GOT3 (cell line): ENCODE results near the gene MAGI2.
"Not testable (repeated sequence)": the region's sequence is repeated elsewhere in the genome, so short reads cannot be mapped to it uniquely, and the experiment has no call there.

Experiments used
- DNase-seq: peaks from one replicate; lab custom pipeline; 2025; ENCODE audit warnings: mixed read lengths; lab: John Stamatoyannopoulos, UW

MAGI2 gene

GRCh38 chr7:79451580-79451979, 1.9 kb downstream of the MAGI2 start:
- DNase-seq, result no peak

- not testable (repeated sequence) for DNase-seq
These were observed 10.7 kb downstream of the MAGI2 start for GRCh38 chr7:79442766-79443165.

GRCh38 chr7:79436378-79436777, 17.1 kb downstream of the MAGI2 start:
- DNase-seq, result no peak

- no peak for DNase-seq
These were observed 18.6 kb downstream of the MAGI2 start for GRCh38 chr7:79434867-79435266.

- no peak for DNase-seq
These were observed 19.4 kb downstream of the MAGI2 start for GRCh38 chr7:79434098-79434497.

- no peak for DNase-seq
These were observed 23.1 kb downstream of the MAGI2 start for GRCh38 chr7:79430391-79430790.

- DNase-seq, result no peak
These were observed 27.8 kb downstream of the MAGI2 start for GRCh38 chr7:79425665-79426064.

GRCh38 chr7:79421751-79422150, 31.7 kb downstream of the MAGI2 start:
- DNase-seq, result no peak

- DNase-seq, result no peak
These were observed 33.0 kb downstream of the MAGI2 start for GRCh38 chr7:79420464-79420863.

GRCh38 chr7:79414910-79415309, 38.6 kb downstream of the MAGI2 start:
- no peak for DNase-seq

- DNase-seq, result no peak
These were observed 40.6 kb downstream of the MAGI2 start for GRCh38 chr7:79412915-79413314.

- no peak for DNase-seq
These were observed 41.0 kb downstream of the MAGI2 start for GRCh38 chr7:79412438-79412837.

GRCh38 chr7:79410345-79410744, 43.1 kb downstream of the MAGI2 start:
- no peak for DNase-seq

GRCh38 chr7:79407351-79407750, 46.1 kb downstream of the MAGI2 start:
- DNase-seq, result no peak

GRCh38 chr7:79406371-79406770, 47.1 kb downstream of the MAGI2 start:
- DNase-seq, result no peak

GRCh38 chr7:79405368-79405767, 48.1 kb downstream of the MAGI2 start:
- DNase-seq, result no peak

GRCh38 chr7:79403879-79404278, 49.6 kb downstream of the MAGI2 start:
- DNase-seq, result no peak

- DNase-seq, result no peak
These were observed 50.0 kb downstream of the MAGI2 start for GRCh38 chr7:79403451-79403850.

GRCh38 chr7:79401254-79401653, 52.2 kb downstream of the MAGI2 start:
- DNase-seq, result no peak

GRCh38 chr7:79400222-79400621, 53.2 kb downstream of the MAGI2 start:
- no peak for DNase-seq

- no peak for DNase-seq
These were observed 55.2 kb downstream of the MAGI2 start for GRCh38 chr7:79398138-79398749.

GRCh38 chr7:79386688-79387422, 66.6 kb downstream of the MAGI2 start:
- DNase-seq, result no peak

- DNase-seq, result no peak
These were observed 71.5 kb downstream of the MAGI2 start for GRCh38 chr7:79381921-79382320.

GRCh38 chr7:79377097-79377496, 76.4 kb downstream of the MAGI2 start:
- no peak for DNase-seq
